GM12872 (cell line): ENCODE data around the gene LMNA.

Experiments
- TF ChIP-seq, protein P1 (sequence below): IDR thresholded peaks from 3 replicates; pipeline ENCODE4 v1.5.1; 2011; ENCODE audit warnings: low read depth, mild to moderate bottlenecking, low read length, moderate library complexity; ENCODE audit not compliant: insufficient read depth

Gene LMNA

DNA sequence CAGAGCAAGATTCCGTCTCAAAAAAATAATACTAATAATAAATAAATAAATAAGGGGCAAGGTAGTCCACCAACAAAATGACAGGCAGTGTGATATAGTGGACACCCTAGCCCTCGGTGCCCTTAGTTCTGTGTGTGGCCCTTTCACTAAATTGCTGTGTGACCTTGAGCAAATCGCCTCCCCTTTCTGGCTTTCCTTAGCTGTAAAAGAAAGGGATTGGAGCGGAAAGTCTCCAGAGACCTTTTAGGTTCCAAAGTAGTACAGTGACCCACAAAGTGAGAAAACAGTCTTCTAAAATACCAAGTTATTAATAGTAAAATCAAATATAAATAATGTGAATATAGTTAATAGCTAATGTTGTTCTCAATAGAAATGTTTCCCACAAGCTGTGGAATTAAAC is 7.6 kb downstream of the LMNA start:
- TF ChIP-seq, protein P1, sequence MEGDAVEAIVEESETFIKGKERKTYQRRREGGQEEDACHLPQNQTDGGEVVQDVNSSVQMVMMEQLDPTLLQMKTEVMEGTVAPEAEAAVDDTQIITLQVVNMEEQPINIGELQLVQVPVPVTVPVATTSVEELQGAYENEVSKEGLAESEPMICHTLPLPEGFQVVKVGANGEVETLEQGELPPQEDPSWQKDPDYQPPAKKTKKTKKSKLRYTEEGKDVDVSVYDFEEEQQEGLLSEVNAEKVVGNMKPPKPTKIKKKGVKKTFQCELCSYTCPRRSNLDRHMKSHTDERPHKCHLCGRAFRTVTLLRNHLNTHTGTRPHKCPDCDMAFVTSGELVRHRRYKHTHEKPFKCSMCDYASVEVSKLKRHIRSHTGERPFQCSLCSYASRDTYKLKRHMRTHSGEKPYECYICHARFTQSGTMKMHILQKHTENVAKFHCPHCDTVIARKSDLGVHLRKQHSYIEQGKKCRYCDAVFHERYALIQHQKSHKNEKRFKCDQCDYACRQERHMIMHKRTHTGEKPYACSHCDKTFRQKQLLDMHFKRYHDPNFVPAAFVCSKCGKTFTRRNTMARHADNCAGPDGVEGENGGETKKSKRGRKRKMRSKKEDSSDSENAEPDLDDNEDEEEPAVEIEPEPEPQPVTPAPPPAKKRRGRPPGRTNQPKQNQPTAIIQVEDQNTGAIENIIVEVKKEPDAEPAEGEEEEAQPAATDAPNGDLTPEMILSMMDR, result no peak

DNA sequence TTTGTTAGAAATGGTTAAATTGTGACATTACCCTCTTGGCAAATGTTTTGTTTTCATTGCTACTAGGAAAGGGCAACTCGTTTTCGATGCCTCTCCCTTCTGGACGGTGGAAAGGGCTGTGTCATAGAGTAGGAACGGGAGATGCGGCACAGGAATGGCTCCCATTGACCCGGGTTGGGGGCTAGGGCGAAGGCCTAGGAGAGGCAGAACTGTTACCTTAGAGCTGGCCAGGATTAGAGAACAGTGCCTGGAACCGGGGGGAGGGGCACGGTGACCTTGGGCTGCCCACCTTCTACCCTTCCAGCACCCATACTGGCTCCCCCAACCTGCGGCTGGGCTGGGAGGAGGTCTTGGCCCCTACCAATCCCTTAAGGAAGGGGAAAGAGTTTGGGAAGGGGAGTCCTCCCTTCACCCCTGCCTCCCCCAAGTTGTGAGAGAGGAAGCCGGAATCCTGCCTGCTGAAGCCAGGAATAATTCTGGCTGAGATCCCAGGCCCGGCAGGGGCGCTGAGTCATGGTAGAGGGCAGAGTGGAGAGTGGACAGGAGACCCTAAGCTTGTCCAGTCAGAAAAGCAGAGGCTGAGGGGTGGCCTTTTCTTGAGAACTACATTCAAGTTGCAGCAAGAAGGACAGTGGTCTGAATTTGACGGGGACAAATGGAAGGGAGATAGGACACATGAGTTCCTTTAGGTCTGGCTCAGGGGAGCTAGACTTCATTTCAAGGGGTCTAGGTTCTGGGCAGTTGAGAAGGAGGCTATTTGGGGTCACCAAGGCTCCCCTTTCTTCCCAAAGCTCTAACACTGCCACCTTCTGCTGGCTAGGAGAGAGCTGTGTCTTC is 8.2 kb downstream of the LMNA start:
- TF ChIP-seq, protein P1, result no peak

DNA sequence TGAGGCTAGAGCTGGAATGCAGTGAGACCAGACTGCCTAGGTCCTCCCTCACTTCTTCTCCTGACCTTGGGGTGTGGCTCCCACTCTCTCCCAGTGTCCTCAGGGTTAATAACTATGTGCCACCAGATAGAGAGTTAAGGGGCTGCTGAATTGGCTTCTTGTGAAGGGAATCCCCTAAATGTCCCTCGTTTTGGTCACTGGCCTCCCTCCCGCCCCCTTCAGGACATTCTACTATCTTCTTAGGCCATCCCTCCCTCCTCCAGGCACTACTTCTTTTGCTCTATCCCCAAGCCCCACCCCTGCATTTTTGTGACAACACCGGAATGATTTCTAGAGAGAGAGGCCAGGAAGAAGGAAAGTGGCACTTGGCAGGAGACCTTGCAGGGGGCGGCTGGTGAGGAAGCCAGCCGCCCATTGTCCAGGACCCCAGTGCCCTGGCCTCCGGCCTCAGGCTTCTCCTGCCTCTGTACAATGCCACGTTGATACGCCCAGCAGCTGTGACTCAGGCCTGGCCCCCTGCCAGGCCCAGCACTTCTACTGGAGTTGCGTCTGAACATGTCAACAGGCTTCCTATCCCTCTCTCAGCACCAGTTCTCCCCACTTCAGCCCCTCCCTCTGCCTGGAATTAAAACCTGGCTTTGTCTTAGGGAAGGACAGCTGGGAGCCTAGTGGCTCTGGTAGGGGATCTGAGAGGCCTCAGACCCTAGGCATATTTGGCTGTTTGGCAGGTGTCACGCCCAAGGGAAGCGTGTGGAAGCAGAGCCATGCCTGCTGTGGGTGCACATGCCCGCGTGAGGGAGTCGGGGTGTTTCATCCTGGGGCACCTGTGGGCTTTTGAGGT is 9.1 kb downstream of the LMNA start:
- TF ChIP-seq, protein P1, result peak; percentile 44

DNA sequence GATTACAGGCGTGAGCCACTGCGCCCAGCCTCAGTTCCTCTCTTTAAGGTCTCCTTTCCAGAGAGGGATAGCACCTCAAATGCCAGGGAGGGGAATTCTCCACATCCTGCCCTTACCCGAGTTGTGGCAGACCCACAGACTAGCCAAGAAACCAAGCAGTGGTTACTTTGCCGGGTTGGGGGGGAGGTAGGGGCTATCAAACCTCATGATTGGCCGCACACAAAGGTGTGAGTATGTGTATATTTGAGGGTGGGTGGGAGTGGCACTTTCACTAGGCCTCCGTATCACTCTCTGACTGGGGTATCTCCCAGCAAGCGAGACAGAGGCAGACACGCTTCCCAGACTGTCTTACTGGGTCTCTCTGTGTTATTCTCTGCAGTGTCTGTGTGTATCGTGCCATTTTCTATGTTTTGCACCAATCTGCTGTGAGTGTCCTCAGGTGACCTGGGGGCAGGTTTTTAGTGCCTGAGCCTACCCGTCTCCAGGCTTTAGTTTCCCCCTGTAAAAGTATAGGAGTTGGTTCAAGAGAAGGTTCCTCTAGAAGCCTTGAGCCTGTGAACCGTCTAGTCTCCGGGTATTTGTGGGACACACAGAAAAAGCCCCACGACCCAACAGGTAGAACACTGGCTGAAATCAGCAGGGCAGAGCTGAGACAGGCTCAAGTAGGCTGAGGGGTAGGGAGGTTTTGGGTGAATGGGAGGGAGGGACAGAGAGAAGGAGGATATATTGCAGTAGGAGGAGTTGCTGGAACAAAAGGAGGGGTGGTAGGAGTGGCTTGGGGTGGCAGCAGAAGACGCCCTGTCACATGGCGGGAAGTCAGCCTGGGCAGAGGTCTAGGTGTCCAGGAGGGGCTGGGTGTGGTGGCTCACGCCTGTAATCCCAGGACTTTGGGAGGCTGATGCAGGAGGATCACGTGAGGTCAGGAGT is 10.3 kb downstream of the LMNA start:
- TF ChIP-seq, protein P1, result no peak

DNA sequence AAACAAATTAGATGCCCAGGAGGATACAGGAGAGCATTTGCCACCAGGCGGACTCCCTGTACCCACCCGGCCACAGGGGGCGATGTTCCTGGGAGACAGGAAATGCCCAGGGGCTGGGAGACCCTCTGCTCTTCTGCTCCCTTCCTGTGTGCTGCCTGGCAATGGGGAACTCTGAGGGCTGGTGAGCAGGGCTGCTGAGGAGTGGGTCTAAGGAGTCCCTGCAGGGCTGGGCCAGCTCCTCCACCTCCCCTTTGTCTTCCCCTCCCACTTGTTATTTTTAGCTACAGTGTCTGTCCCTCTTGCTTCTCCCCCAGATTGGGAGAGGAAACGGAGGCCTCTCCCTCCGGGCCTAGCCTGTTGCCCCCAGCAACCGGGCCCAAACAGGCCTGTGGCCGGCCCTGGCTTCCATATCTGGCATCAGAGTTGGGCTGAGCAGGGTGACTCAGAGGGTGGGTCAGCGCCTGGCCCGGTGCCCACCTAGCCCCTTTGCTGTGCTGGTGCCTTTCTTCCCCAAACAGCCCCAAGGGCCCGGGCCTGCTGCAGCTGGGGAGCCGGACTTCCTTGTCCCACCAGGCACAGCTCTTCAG is 11.6 kb downstream of the LMNA start:
- TF ChIP-seq, protein P1, result peak; percentile 63; the same call in 2 of the 3 replicates

DNA sequence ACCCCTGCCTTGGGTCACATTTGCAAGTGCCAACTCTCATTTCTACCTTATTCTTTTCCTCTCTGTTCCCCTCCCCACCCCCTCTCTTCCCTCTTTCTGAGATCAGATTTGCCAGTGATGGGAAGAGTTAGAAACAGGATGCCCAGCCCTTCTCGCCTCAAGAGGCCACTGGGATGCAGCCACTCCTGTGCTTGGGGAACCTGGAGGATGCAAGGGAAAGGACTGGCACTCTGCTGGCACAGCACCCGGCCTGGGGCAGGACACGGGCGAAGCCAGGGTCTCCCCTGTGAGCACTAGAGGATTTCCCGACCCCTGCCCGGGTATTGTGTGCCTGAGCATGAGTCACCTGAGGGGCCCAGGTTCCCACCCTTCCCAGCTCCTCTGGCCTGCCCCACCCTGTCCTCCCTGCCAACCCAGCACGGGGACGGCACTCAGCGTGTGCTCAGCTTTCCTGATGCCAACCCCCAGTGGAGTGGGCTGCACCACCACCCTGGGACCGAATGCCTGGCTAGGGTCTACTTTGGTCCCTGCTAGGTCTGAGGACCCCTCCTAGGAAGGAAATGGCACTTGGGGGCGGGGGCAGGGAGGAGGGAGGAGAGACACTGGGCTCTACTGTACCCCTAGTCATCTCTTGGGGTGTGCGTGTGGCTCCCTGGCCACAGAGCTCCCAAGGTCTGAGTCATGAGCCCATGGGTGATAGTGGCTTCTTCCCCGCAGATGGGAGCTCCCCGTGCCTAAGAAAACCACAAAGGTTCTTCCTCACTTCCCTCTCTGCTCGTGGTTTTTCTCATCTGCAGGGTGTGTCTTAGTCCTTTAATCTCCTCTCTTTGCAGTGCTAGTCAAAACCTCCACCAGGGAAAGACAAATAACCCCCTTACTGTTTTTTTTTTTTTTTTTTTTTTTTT is 12.4 kb downstream of the LMNA start:
- TF ChIP-seq, protein P1, result no peak
